Peyer's patch (tissue), 4 donors: ENCODE results near the gene ENTPD6. TPM values are rescaled to one million over a fixed set of nuclear protein-coding genes. Genes with fewer than 3 reads are reported as not detected.

Experiments used
- DNase-seq, 3 donors: peaks; one replicate each; pipeline ENCODE4 v3.0.0-alpha.2; 2017 to 2019
- H3K27ac ChIP-seq, 4 donors: fragments of 200-600 bp; sonication (generic); one replicate each; pipeline ENCODE4 v1.5.1; 2016 to 2019
- H3K27me3 ChIP-seq, 2 donors: fragments of 200-600 bp; sonication (generic); one replicate each; pipeline ENCODE4 v1.5.1; 2019
- H3K36me3 ChIP-seq, 3 donors: fragments of 200-600 bp; sonication (generic); one replicate each; pipeline ENCODE4 v1.5.1; 2016 to 2019
- H3K4me1 ChIP-seq, 4 donors: fragments of 200-600 bp; sonication (generic); one replicate each; pipeline ENCODE4 v1.5.1; 2016 to 2019
- H3K4me3 ChIP-seq, 4 donors: fragments of 200-600 bp; sonication (generic); 1 replicate in 3 of 4; 2 replicates in 1 of 4; pipeline ENCODE4 v1.5.1; 2016 to 2019; ENCODE audit warnings: mild to moderate bottlenecking in 1 of 4
- H3K9me3 ChIP-seq, 4 donors: fragments of 200-600 bp; sonication (generic); one replicate each; pipeline ENCODE4 v1.5.1; 2016 to 2019; ENCODE audit warnings: mild to moderate bottlenecking in 1 of 4
- CTCF ChIP-seq, 6 experiments: fragments of 450-650 bp in 4 of 6; fragments of 200-600 bp in 2 of 6; sonication (generic) in 1 of 6; IDR thresholded peaks; one replicate each; pipeline ENCODE4 v1.5.1; 2017 to 2019; ENCODE audit warnings: antibody characterized with exemption in 6 of 6, mild to moderate bottlenecking in 3 of 6, moderate library complexity in 1 of 6
- POLR2A ChIP-seq, 2 donors: fragments of 450-650 bp; IDR thresholded peaks; one replicate each; pipeline ENCODE4 v1.5.1; 2017; ENCODE audit warnings: antibody characterized with exemption in 2 of 2, mild to moderate bottlenecking in 2 of 2, moderate library complexity in 2 of 2
- total RNA-seq, 4 donors: library from RNA; depleted of rRNA; stranded (reverse); fragments of >200 nt; gene quantifications; one replicate each; pipeline ENCODE4 v1.1.0, GENCODE V29; 2016

ENTPD6 gene
- total RNA-seq, 4 donors from 2014 or later: 122 to 248 (median 213) TPM

GRCh38 chr20:25173321-25173720, 22.2 kb upstream of the ENTPD6 start:
- no peak for DNase-seq
- Histone ChIP-seq H3K36me3 (no peaks in the 10 kb centered on the region), H3K27ac (no peak overlapping the region), H3K4me1 (no peaks in the 10 kb centered on the region), H3K9me3 (no peaks in the 10 kb centered on the region), H3K27me3 (no peaks in the 10 kb centered on the region), H3K4me3 (no peak overlapping the region)
- no peak for TF ChIP-seq CTCF (IDR thresholded peaks at IDR 0.05)
- no peak for TF ChIP-seq POLR2A (IDR thresholded peaks at IDR 0.05)

- TF ChIP-seq CTCF (IDR thresholded peaks at IDR 0.05): no peak
- no peak for DNase-seq
Measured at GRCh38 chr20:25173886-25174308, 21.6 kb upstream of the ENTPD6 start.

GRCh38 chr20:25176184-25176583, 19.3 kb upstream of the ENTPD6 start:
- H3K36me3 ChIP-seq: no peaks in the 10 kb centered on the region
- no peaks in the 10 kb centered on the region for H3K4me1 ChIP-seq
- H3K27me3 ChIP-seq: no peaks in the 10 kb centered on the region
- H3K9me3 ChIP-seq: no peaks in the 10 kb centered on the region
- H3K4me3 ChIP-seq: no peak overlapping the region
- no peak overlapping the region for H3K27ac ChIP-seq
- TF ChIP-seq POLR2A (IDR thresholded peaks at IDR 0.05) (no peak), CTCF (IDR thresholded peaks at IDR 0.05) (no peak)
- no peak for DNase-seq

More at GRCh38 chr20:25173886-25174308, 21.6 kb upstream of the ENTPD6 start:
- H3K27ac ChIP-seq: no peak overlapping the region
- H3K36me3 ChIP-seq: no peaks in the 10 kb centered on the region
- H3K4me1 ChIP-seq: no peaks in the 10 kb centered on the region
- no peaks in the 10 kb centered on the region for H3K9me3 ChIP-seq
- H3K4me3 ChIP-seq: no peak overlapping the region
- no peaks in the 10 kb centered on the region for H3K27me3 ChIP-seq

- H3K9me3 ChIP-seq: peaks cover 0 to under 1% (median 0%) of the 10 kb centered on the region in 4 donors
- DNase-seq: no peak
- no peaks in the 10 kb centered on the region for H3K36me3 ChIP-seq
- TF ChIP-seq POLR2A (IDR thresholded peaks at IDR 0.05) (no peak), CTCF (IDR thresholded peaks at IDR 0.05) (no peak)
- no peak overlapping the region for H3K4me3 ChIP-seq
- no peaks in the 10 kb centered on the region for H3K27me3 ChIP-seq
- H3K27ac ChIP-seq: no peak overlapping the region
- no peaks in the 10 kb centered on the region for H3K4me1 ChIP-seq
Measured at GRCh38 chr20:25177890-25178321, 17.6 kb upstream of the ENTPD6 start.

- Histone ChIP-seq H3K36me3 (no peaks in the 10 kb centered on the region), H3K27me3 (no peaks in the 10 kb centered on the region), H3K4me1 (no peaks in the 10 kb centered on the region), H3K9me3 (peaks cover 0 to 5% (median 0%) of the 10 kb centered on the region in 4 donors), H3K4me3 (no peak overlapping the region), H3K27ac (no peak overlapping the region)
- DNase-seq: no peak
- TF ChIP-seq CTCF (IDR thresholded peaks at IDR 0.05) (peak; percentile 10 to 88 (median 72)), POLR2A (IDR thresholded peaks at IDR 0.05) (no peak)
Measured at GRCh38 chr20:25178563-25179438, 16.7 kb upstream of the ENTPD6 start.
